Jurkat, Clone E6-1 (cell line): ENCODE measurements around the gene DEXI.
"Not testable (repeated sequence)": the region's sequence is repeated elsewhere in the genome, so short reads cannot be mapped to it uniquely, and the experiment has no call there.

Source experiments
- DNase-seq: peaks from one replicate; pipeline ENCODE4 v3.0.0-alpha.2; 2011; ENCODE audit warnings: low read depth, low spot score
- H3K4me3 ChIP-seq: 2 replicates; pipeline ENCODE4 v1.5.1; 2011; ENCODE audit warnings: mild to moderate bottlenecking, low read length, control low read depth, moderate library complexity

Gene DEXI

GRCh38 chr16:10931977-10932632 is 10.2 kb downstream of the DEXI start:
- H3K4me3 ChIP-seq, result no peak overlapping the region
- DNase-seq, result no peak

GRCh38 chr16:10931134-10931533 is 11.1 kb downstream of the DEXI start:
- DNase-seq, result no peak

GRCh38 chr16:10930755-10931093 is 11.5 kb downstream of the DEXI start:
- H3K4me3 ChIP-seq, result no peak overlapping the region
- no peak for DNase-seq

More at GRCh38 chr16:10931134-10931533, 11.1 kb downstream of the DEXI start:
- no peak overlapping the region for H3K4me3 ChIP-seq

- no peak overlapping the region for H3K4me3 ChIP-seq
- DNase-seq, result no peak
Measured at GRCh38 chr16:10929853-10930754, 12.2 kb downstream of the DEXI start.

- DNase-seq, H3K4me3 ChIP-seq: not testable (repeated sequence)
Measured at GRCh38 chr16:10929097-10929496, 13.2 kb downstream of the DEXI start.

GRCh38 chr16:10927497-10928112 is 14.7 kb downstream of the DEXI start:
- DNase-seq, result no peak
- no peak overlapping the region for H3K4me3 ChIP-seq

GRCh38 chr16:10926867-10927266 is 15.4 kb downstream of the DEXI start:
- no peak for DNase-seq
- H3K4me3 ChIP-seq, result no peak overlapping the region

- H3K4me3 ChIP-seq, result no peak overlapping the region
- no peak for DNase-seq
Measured at GRCh38 chr16:10926094-10926493, 16.2 kb downstream of the DEXI start.

- not testable (repeated sequence) for DNase-seq, H3K4me3 ChIP-seq
Measured at GRCh38 chr16:10925285-10925684, 17.0 kb downstream of the DEXI start.

GRCh38 chr16:10923650-10924214 is 18.5 kb downstream of the DEXI start:
- H3K4me3 ChIP-seq, result no peak overlapping the region
- no peak for DNase-seq

GRCh38 chr16:10923146-10923649 is 19.1 kb downstream of the DEXI start:
- H3K4me3 ChIP-seq, result no peak overlapping the region
- DNase-seq, result no peak

- no peak for DNase-seq
- no peak overlapping the region for H3K4me3 ChIP-seq
Measured at GRCh38 chr16:10922328-10923145, 19.7 kb downstream of the DEXI start.

- H3K4me3 ChIP-seq, result no peak overlapping the region
- DNase-seq, result no peak
Measured at GRCh38 chr16:10921536-10922327, 20.5 kb downstream of the DEXI start.

GRCh38 chr16:10920726-10921427 is 21.4 kb downstream of the DEXI start:
- no peak overlapping the region for H3K4me3 ChIP-seq
- no peak for DNase-seq

- H3K4me3 ChIP-seq, result no peak overlapping the region
- DNase-seq, result no peak
Measured at GRCh38 chr16:10919003-10919351, 23.3 kb downstream of the DEXI start.

GRCh38 chr16:10918294-10919002 is 23.8 kb downstream of the DEXI start:
- peak; percentile 77 for DNase-seq
- H3K4me3 ChIP-seq, result no peak overlapping the region

- no peak for DNase-seq
- H3K4me3 ChIP-seq, result no peak overlapping the region
Measured at GRCh38 chr16:10916534-10916933, 25.7 kb downstream of the DEXI start.
